HEK293 (cell line): Measurements from ENCODE around the gene HUNK.
A peak's percentile ranks its signal among the peaks of the same experiment; 100 is the strongest.

Experiments
- FEZF1 ChIP-seq: fragments of 450-650 bp; formaldehyde crosslinking; IDR thresholded peaks from 2 replicates; pipeline ENCODE4 v1.5.1; 2016; ENCODE audit warnings: missing biosample characterization, missing genetic modification characterization
- KLF1 ChIP-seq: fragments of 450-650 bp; formaldehyde crosslinking; IDR thresholded peaks from 2 replicates; pipeline ENCODE4 v1.5.1; 2016; ENCODE audit warnings: missing biosample characterization, missing genetic modification characterization
- ZNF549 ChIP-seq: fragments of 450-650 bp; IDR thresholded peaks from 2 replicates; pipeline ENCODE4 v1.5.1; 2018; ENCODE audit warnings: missing biosample characterization, missing genetic modification characterization, mild to moderate bottlenecking, inconsistent platforms, moderate library complexity
- ZNF585B ChIP-seq: fragments of 450-650 bp; formaldehyde crosslinking; IDR thresholded peaks from 2 replicates; pipeline ENCODE4 v1.5.1; 2016; ENCODE audit warnings: missing biosample characterization, missing genetic modification characterization
- TF ChIP-seq, protein P1 (sequence below): sonication (generic); formaldehyde crosslinking; IDR thresholded peaks from 2 replicates; pipeline ENCODE4 v1.8.1; 2022; ENCODE audit warnings: mild to moderate bottlenecking, moderate library complexity, missing genetic modification reagents
- TF ChIP-seq, protein P2 (sequence below): fragments of 450-650 bp; formaldehyde crosslinking; IDR thresholded peaks from 2 replicates; pipeline ENCODE4 v1.5.1; 2016; ENCODE audit warnings: missing biosample characterization, missing genetic modification characterization
- TF ChIP-seq, protein P3 (sequence below): fragments of 450-650 bp; formaldehyde crosslinking; conservative IDR thresholded peaks from 2 replicates; pipeline ENCODE4 v1.5.1; 2016; ENCODE audit warnings: low read depth, missing biosample characterization, missing genetic modification characterization
- TF ChIP-seq, protein P4 (sequence below): fragments of 450-650 bp; formaldehyde crosslinking; optimal IDR thresholded peaks from 2 replicates; pipeline ENCODE3; 2016; ENCODE audit warnings: missing biosample characterization, mild to moderate bottlenecking, missing genetic modification characterization
- TF ChIP-seq, protein P5 (sequence below): fragments of 450-650 bp; formaldehyde crosslinking; IDR thresholded peaks from 2 replicates; pipeline ENCODE4 v1.5.1; 2016; ENCODE audit warnings: missing biosample characterization, missing genetic modification characterization

DNA sequence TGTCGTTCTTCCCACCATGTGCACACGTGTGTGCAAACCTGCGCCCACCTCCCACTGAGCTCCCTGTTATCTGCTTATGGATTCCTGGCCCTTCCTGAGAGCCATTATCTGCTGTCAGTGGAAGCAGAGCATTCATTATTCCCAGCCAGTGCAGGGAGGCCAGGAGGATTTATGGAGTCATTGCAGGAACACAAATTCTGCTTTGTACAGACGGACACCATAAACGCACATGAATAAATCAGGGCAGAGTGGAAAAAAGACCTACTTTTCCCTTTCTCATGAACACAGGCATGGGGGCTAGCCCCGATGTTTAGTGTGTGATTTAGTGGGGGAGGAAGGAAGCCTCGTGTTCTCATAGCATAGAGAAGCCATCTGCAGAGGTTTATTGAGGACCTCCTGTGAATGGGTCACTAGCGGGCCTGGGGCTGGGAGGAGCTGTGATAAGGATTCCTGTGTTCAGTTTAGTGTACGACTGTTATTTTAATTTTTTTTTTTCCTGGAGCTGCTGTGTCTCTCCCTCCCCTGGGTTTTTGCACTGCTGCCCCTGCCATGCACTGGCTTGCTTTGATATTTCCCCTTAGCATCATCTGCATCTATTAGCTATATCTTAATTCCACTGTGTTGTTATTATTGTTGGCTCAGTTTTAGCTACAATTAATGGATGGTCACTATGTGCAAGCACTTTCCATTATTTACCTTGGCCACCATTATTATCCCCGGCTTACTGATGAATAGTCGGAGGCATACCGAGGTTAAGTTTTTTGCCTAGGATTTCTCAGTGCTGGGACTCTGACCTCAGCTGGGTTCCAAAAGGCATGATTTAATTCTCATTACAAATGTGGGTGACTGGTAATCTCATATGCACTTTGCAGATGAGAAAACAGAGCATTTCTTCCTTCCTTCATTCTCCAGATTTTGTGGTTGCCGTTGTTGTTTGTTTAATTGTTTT is 33.0 kb downstream of the HUNK start:
- TF ChIP-seq, protein P1, sequence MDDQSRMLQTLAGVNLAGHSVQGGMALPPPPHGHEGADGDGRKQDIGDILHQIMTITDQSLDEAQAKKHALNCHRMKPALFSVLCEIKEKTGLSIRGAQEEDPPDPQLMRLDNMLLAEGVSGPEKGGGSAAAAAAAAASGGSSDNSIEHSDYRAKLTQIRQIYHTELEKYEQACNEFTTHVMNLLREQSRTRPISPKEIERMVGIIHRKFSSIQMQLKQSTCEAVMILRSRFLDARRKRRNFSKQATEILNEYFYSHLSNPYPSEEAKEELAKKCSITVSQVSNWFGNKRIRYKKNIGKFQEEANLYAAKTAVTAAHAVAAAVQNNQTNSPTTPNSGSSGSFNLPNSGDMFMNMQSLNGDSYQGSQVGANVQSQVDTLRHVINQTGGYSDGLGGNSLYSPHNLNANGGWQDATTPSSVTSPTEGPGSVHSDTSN (CRISPR knock-in tag): no peak
- TF ChIP-seq, protein P2, sequence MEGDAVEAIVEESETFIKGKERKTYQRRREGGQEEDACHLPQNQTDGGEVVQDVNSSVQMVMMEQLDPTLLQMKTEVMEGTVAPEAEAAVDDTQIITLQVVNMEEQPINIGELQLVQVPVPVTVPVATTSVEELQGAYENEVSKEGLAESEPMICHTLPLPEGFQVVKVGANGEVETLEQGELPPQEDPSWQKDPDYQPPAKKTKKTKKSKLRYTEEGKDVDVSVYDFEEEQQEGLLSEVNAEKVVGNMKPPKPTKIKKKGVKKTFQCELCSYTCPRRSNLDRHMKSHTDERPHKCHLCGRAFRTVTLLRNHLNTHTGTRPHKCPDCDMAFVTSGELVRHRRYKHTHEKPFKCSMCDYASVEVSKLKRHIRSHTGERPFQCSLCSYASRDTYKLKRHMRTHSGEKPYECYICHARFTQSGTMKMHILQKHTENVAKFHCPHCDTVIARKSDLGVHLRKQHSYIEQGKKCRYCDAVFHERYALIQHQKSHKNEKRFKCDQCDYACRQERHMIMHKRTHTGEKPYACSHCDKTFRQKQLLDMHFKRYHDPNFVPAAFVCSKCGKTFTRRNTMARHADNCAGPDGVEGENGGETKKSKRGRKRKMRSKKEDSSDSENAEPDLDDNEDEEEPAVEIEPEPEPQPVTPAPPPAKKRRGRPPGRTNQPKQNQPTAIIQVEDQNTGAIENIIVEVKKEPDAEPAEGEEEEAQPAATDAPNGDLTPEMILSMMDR (tag by site-specific recombination): no peak
- TF ChIP-seq, protein P3, sequence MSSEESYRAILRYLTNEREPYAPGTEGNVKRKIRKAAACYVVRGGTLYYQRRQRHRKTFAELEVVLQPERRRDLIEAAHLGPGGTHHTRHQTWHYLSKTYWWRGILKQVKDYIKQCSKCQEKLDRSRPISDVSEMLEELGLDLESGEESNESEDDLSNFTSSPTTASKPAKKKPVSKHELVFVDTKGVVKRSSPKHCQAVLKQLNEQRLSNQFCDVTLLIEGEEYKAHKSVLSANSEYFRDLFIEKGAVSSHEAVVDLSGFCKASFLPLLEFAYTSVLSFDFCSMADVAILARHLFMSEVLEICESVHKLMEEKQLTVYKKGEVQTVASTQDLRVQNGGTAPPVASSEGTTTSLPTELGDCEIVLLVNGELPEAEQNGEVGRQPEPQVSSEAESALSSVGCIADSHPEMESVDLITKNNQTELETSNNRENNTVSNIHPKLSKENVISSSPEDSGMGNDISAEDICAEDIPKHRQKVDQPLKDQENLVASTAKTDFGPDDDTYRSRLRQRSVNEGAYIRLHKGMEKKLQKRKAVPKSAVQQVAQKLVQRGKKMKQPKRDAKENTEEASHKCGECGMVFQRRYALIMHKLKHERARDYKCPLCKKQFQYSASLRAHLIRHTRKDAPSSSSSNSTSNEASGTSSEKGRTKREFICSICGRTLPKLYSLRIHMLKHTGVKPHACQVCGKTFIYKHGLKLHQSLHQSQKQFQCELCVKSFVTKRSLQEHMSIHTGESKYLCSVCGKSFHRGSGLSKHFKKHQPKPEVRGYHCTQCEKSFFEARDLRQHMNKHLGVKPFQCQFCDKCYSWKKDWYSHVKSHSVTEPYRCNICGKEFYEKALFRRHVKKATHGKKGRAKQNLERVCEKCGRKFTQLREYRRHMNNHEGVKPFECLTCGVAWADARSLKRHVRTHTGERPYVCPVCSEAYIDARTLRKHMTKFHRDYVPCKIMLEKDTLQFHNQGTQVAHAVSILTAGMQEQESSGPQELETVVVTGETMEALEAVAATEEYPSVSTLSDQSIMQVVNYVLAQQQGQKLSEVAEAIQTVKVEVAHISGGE: no peak
- TF ChIP-seq, protein P4, sequence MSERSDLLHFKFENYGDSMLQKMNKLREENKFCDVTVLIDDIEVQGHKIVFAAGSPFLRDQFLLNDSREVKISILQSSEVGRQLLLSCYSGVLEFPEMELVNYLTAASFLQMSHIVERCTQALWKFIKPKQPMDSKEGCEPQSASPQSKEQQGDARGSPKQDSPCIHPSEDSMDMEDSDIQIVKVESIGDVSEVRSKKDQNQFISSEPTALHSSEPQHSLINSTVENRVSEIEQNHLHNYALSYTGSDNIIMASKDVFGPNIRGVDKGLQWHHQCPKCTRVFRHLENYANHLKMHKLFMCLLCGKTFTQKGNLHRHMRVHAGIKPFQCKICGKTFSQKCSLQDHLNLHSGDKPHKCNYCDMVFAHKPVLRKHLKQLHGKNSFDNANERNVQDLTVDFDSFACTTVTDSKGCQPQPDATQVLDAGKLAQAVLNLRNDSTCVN (tag by site-specific recombination): no peak
- TF ChIP-seq, protein P5, sequence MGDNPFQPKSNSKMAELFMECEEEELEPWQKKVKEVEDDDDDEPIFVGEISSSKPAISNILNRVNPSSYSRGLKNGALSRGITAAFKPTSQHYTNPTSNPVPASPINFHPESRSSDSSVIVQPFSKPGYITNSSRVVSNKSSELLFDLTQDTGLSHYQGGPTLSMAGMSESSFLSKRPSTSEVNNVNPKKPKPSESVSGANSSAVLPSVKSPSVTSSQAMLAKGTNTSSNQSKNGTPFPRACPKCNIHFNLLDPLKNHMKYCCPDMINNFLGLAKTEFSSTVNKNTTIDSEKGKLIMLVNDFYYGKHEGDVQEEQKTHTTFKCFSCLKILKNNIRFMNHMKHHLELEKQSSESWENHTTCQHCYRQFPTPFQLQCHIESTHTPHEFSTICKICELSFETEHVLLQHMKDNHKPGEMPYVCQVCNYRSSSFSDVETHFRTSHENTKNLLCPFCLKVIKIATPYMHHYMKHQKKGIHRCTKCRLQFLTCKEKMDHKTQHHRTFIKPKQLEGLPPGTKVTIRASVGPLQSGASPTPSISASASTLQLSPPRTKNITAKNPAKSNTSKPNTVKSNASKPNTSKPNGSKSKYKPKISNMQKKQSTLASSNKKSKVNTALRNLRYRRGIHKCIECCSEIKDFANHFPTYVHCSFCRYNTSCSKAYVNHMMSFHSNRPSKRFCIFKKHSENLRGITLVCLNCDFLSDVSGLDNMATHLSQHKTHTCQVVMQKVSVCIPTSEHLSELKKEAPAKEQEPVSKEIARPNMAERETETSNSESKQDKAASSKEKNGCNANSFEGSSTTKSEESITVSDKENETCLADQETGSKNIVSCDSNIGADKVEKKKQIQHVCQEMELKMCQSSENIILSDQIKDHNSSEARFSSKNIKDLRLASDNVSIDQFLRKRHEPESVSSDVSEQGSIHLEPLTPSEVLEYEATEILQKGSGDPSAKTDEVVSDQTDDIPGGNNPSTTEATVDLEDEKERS (tag by site-specific recombination): no peak
- no peak for TF ChIP-seq ZNF585B
- TF ChIP-seq ZNF549 (tag by site-specific recombination): no peak
- TF ChIP-seq FEZF1: peak; percentile 60
- TF ChIP-seq KLF1 (tag by site-specific recombination): no peak
